GM19025 (cell line): ENCODE results near the gene PRIM1.

Experiments used
- ATAC-seq: cut with Tn5 transposase; IDR thresholded peaks from one replicate; pipeline ENCODE4 v1.9.1; 2021; ENCODE audit warnings: mild to moderate bottlenecking, low read depth, moderate library complexity; ENCODE audit not compliant: unreplicated experiment

Gene PRIM1

DNA sequence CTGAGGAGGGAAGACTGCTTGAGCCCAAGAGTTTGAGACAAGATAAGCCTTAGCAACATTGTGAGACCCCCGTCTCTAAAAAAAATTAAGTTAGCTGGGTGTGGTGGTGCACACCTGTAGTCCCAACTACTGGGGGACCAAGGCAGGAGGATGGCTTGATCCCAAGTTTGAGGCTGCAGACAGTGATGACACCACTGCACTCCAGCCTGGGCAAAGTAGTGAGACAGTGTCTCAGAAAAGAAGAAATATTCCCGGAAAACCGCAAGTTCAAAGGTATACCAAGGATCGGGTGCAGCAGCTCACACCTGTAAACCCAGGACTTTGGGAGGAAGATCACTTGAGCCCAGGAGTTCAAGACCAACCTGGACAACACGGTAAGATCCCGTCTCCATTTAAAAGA is 69.8 kb downstream of the PRIM1 start:
- ATAC-seq = no peak
